ENCODE data around the gene MEF2C.

MEF2C gene

GRCh38 chr5:88761269-88761850 lies 121.6 kb downstream of the MEF2C start:
- no peaks in the 10 kb centered on the region for H3K9me3 Mint-ChIP-seq
- no peak overlapping the region for H3K4me3 Mint-ChIP-seq
- no peaks in the 10 kb centered on the region for H3K36me3 Mint-ChIP-seq (ENCODE audit: low read depth)
- no peak overlapping the region for H3K27ac Mint-ChIP-seq
- H3K4me1 Mint-ChIP-seq (ENCODE audit: low read depth) = peaks cover 6% of the 10 kb centered on the region
- peaks cover 22% of the 10 kb centered on the region for H3K27me3 Mint-ChIP-seq

GRCh38 chr5:88760527-88760926 lies 122.5 kb downstream of the MEF2C start:
- Mint-ChIP-seq H3K4me1 (ENCODE audit: low read depth) (peaks cover 6% of the 10 kb centered on the region), H3K27ac (no peak overlapping the region), H3K27me3 (peaks cover 22% of the 10 kb centered on the region), H3K4me3 (no peak overlapping the region), H3K36me3 (ENCODE audit: low read depth) (no peaks in the 10 kb centered on the region), H3K9me3 (no peaks in the 10 kb centered on the region)

GRCh38 chr5:88758591-88758990 lies 124.4 kb downstream of the MEF2C start:
- no peak overlapping the region for H3K4me3 Mint-ChIP-seq
- no peak overlapping the region for H3K27ac Mint-ChIP-seq
- peaks cover 6% of the 10 kb centered on the region for H3K4me1 Mint-ChIP-seq (ENCODE audit: low read depth)
- no peaks in the 10 kb centered on the region for H3K9me3 Mint-ChIP-seq
- H3K27me3 Mint-ChIP-seq = peaks cover 27% of the 10 kb centered on the region
- H3K36me3 Mint-ChIP-seq (ENCODE audit: low read depth) = no peaks in the 10 kb centered on the region

GRCh38 chr5:88758184-88758583 lies 124.8 kb downstream of the MEF2C start:
- Mint-ChIP-seq H3K4me1 (ENCODE audit: low read depth) (peaks cover 6% of the 10 kb centered on the region), H3K27ac (peak overlapping the region; percentile 17), H3K27me3 (peaks cover 27% of the 10 kb centered on the region), H3K36me3 (ENCODE audit: low read depth) (no peaks in the 10 kb centered on the region), H3K4me3 (no peak overlapping the region), H3K9me3 (no peaks in the 10 kb centered on the region)

- Mint-ChIP-seq H3K36me3 (ENCODE audit: low read depth) (no peaks in the 10 kb centered on the region), H3K4me1 (ENCODE audit: low read depth) (peaks cover 6% of the 10 kb centered on the region), H3K9me3 (no peaks in the 10 kb centered on the region), H3K27me3 (peaks cover 35% of the 10 kb centered on the region), H3K27ac (no peak overlapping the region), H3K4me3 (no peak overlapping the region)
Observed at GRCh38 chr5:88756953-88757352, 126.0 kb downstream of the MEF2C start.

GRCh38 chr5:88748666-88749065 lies 134.3 kb downstream of the MEF2C start:
- H3K4me1 Mint-ChIP-seq (ENCODE audit: low read depth) = peaks cover 12% of the 10 kb centered on the region
- peaks cover 9% of the 10 kb centered on the region for H3K36me3 Mint-ChIP-seq (ENCODE audit: low read depth)
- H3K27ac Mint-ChIP-seq = no peak overlapping the region
- no peaks in the 10 kb centered on the region for H3K9me3 Mint-ChIP-seq
- H3K4me3 Mint-ChIP-seq = no peak overlapping the region
- H3K27me3 Mint-ChIP-seq = peaks cover 23% of the 10 kb centered on the region

- Mint-ChIP-seq H3K4me3 (no peak overlapping the region), H3K27ac (no peak overlapping the region), H3K4me1 (ENCODE audit: low read depth) (peaks cover 7% of the 10 kb centered on the region), H3K36me3 (ENCODE audit: low read depth) (peaks cover 6% of the 10 kb centered on the region), H3K9me3 (no peaks in the 10 kb centered on the region), H3K27me3 (peaks cover 14% of the 10 kb centered on the region)
Observed at GRCh38 chr5:88746438-88746882, 136.5 kb downstream of the MEF2C start.

- Mint-ChIP-seq H3K4me1 (ENCODE audit: low read depth) (peaks cover 3% of the 10 kb centered on the region), H3K36me3 (ENCODE audit: low read depth) (peaks cover 3% of the 10 kb centered on the region), H3K27me3 (peaks cover 16% of the 10 kb centered on the region), H3K9me3 (no peaks in the 10 kb centered on the region), H3K4me3 (no peak overlapping the region), H3K27ac (no peak overlapping the region)
Observed at GRCh38 chr5:88745093-88745696, 137.8 kb downstream of the MEF2C start.

GRCh38 chr5:88743231-88743834 lies 139.7 kb downstream of the MEF2C start:
- Mint-ChIP-seq H3K4me1 (ENCODE audit: low read depth) (no peaks in the 10 kb centered on the region), H3K36me3 (ENCODE audit: low read depth) (peaks cover 3% of the 10 kb centered on the region), H3K27me3 (peaks cover 15% of the 10 kb centered on the region), H3K27ac (no peak overlapping the region), H3K9me3 (no peaks in the 10 kb centered on the region), H3K4me3 (no peak overlapping the region)

- no peaks in the 10 kb centered on the region for H3K9me3 Mint-ChIP-seq
- no peak overlapping the region for H3K4me3 Mint-ChIP-seq
- peaks cover 3% of the 10 kb centered on the region for H3K36me3 Mint-ChIP-seq (ENCODE audit: low read depth)
- H3K4me1 Mint-ChIP-seq (ENCODE audit: low read depth) = no peaks in the 10 kb centered on the region
- no peak overlapping the region for H3K27ac Mint-ChIP-seq
- H3K27me3 Mint-ChIP-seq = peaks cover 15% of the 10 kb centered on the region
Observed at GRCh38 chr5:88741964-88742363, 141.0 kb downstream of the MEF2C start.

GRCh38 chr5:88740604-88741185 lies 142.3 kb downstream of the MEF2C start:
- Mint-ChIP-seq H3K9me3 (no peaks in the 10 kb centered on the region), H3K4me3 (no peak overlapping the region), H3K27me3 (peaks cover 20% of the 10 kb centered on the region), H3K27ac (peak overlapping the region; percentile 42), H3K4me1 (ENCODE audit: low read depth) (peaks cover 4% of the 10 kb centered on the region), H3K36me3 (ENCODE audit: low read depth) (peaks cover 3% of the 10 kb centered on the region)

GRCh38 chr5:88736494-88736893 lies 146.5 kb downstream of the MEF2C start:
- Mint-ChIP-seq H3K27ac (no peak overlapping the region), H3K27me3 (peaks cover 12% of the 10 kb centered on the region), H3K36me3 (ENCODE audit: low read depth) (no peaks in the 10 kb centered on the region), H3K9me3 (no peaks in the 10 kb centered on the region), H3K4me1 (ENCODE audit: low read depth) (peaks cover 35% of the 10 kb centered on the region), H3K4me3 (no peak overlapping the region)

GRCh38 chr5:88734983-88735382 lies 148.0 kb downstream of the MEF2C start:
- H3K4me3 Mint-ChIP-seq = no peak overlapping the region
- H3K9me3 Mint-ChIP-seq = no peaks in the 10 kb centered on the region
- peaks cover 7% of the 10 kb centered on the region for H3K27me3 Mint-ChIP-seq
- no peaks in the 10 kb centered on the region for H3K36me3 Mint-ChIP-seq (ENCODE audit: low read depth)
- H3K27ac Mint-ChIP-seq = peak overlapping the region; percentile 19
- H3K4me1 Mint-ChIP-seq (ENCODE audit: low read depth) = peaks cover 35% of the 10 kb centered on the region

- H3K27me3 Mint-ChIP-seq = peaks cover 7% of the 10 kb centered on the region
Observed at GRCh38 chr5:88734191-88734640, 148.8 kb downstream of the MEF2C start.

GRCh38 chr5:88732862-88733261 lies 150.1 kb downstream of the MEF2C start:
- Mint-ChIP-seq H3K27ac (peak overlapping the region; percentile 63), H3K4me3 (no peak overlapping the region), H3K4me1 (ENCODE audit: low read depth) (peaks cover 38% of the 10 kb centered on the region)

More at GRCh38 chr5:88734191-88734640, 148.8 kb downstream of the MEF2C start:
- peaks cover 38% of the 10 kb centered on the region for H3K4me1 Mint-ChIP-seq (ENCODE audit: low read depth)
- no peaks in the 10 kb centered on the region for H3K9me3 Mint-ChIP-seq
- peak overlapping the region; percentile 51 for H3K27ac Mint-ChIP-seq
- H3K4me3 Mint-ChIP-seq = no peak overlapping the region
- no peaks in the 10 kb centered on the region for H3K36me3 Mint-ChIP-seq (ENCODE audit: low read depth)

More at GRCh38 chr5:88732862-88733261, 150.1 kb downstream of the MEF2C start:
- Mint-ChIP-seq H3K27me3 (peaks cover 4% of the 10 kb centered on the region), H3K9me3 (no peaks in the 10 kb centered on the region), H3K36me3 (ENCODE audit: low read depth) (no peaks in the 10 kb centered on the region)
